HG03460 (cell line): ENCODE results near the gene SPDYE16.
"Not testable (repeated sequence)": the region's sequence is repeated elsewhere in the genome, so short reads cannot be mapped to it uniquely, and the experiment has no call there.

Source experiments
- ATAC-seq: cut with Tn5 transposase; IDR thresholded peaks from one replicate; pipeline ENCODE4 v1.9.1; 2021; ENCODE audit not compliant: unreplicated experiment

SPDYE16 gene

DNA sequence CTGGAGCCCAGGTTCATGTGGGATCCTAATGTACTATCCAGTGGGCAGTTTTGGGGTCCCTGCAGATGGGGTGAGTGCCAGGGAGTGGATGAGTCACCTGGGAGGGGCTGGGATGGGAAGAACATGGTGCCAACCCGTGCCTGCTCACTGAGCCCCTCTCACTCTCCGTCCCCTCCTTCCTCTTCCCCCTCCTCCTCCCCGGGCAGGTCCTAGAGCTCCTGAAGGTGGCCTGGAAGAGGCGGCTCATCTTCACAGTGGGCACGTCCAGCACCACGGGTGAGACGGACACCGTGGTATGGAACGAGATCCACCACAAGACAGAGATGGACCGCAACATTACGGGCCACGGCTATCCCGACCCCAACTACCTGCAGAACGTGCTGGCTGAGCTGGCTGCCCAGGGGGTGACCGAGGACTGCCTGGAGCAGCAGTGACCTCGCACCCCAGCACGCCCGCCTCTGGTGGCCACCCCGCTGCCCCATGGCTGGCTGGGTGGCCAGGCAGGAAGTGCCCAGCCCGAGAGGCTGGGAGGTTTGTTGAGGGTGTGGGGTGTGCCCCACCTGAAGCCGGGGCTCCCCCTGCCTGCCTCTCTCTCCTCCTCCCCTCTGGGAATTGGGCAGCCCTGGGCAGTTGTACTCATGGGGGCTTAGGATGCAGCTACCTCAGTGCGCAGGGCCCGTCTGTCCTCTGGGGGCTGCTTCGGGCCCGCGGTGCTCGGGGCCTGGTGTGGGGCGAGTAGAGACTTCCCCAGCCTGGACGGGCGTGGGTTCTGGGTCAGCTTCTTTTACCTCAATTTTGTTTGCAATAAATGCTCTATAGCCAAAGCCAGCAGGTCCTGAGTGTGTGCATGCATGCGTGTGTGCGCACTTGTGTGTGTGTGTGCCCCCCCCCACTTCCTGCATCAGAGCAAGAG lies 37.7 kb downstream of the SPDYE16 start:
- no peak for ATAC-seq

DNA sequence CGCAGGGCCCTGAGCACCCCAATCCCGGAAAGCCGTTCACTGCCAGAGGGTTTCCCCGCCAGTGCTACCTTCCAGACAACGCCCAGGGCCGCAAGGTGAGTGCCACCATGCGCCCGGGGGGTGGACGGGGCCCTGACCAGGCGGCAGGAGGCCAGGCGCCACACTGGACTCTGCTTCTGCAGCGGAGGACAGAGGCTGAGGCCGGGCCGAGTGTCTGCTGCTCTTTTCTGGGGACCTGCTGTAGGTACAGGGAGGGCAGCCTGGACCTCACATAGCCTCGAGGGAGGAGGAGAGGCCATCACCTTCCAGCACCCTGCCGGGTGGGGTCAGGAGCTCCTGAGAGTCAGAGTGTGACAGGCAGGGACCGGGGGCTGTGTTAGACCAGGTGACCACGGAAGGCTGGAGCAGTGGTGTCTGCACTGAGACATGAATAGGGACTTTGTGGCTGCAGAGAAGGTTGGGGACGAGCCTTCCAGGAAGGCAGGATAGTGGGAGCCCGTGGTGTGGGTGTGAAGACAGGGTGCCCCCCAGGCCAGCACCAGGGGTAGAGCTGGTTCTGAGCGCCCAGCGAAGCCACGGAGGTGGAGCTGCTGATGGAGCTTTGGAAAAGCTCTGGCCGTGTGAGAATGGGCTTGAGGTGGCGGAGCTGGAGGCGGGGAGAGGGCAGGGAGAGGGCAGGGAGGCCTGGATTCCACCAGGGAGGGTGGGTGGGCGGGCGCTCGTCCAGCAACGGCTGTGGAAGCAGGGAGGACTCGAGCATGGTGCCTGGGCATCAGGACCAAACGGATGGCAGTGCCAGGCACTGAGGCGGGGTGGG lies 38.5 kb downstream of the SPDYE16 start:
- not testable (repeated sequence) for ATAC-seq

DNA sequence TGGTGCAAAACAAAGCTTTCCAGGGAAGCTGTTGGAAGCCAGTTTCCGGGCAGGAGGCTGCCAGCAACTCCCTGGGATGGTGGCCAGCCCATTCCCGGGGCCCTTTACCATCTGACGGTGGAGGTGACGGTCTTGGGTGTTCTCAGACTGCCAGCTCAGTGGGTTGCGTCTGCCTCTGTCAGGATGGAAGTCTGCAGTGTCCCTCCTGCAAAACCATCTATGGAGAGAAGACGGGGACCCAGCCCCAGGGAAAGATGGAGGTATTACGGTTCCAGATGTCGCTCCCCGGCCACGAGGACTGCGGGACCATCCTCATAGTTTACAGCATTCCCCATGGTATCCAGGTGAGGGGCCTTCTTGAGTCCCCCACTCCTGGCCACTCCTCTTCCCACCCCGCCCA lies 39.9 kb downstream of the SPDYE16 start:
- ATAC-seq, result not testable (repeated sequence)

DNA sequence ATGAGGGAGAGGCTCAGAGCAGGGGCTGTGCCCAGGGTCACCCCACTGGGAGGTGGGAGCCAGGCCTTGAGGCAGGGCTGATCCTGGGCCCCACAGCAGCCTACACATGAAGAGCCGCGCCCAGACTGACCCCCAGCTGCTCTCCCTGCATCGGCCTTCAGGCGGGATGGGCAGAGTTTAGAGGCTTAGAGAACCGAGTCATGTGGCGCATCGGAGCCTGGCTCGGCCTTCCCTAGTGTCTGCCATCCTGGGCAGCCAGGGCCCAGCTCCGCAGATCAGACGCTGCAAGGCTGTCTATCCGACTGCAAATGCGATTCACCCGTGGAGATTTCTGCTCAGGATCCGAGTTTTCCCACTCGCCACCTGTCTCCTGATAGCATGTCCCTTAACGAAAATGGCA lies 40.3 kb downstream of the SPDYE16 start:
- ATAC-seq, result not testable (repeated sequence)

DNA sequence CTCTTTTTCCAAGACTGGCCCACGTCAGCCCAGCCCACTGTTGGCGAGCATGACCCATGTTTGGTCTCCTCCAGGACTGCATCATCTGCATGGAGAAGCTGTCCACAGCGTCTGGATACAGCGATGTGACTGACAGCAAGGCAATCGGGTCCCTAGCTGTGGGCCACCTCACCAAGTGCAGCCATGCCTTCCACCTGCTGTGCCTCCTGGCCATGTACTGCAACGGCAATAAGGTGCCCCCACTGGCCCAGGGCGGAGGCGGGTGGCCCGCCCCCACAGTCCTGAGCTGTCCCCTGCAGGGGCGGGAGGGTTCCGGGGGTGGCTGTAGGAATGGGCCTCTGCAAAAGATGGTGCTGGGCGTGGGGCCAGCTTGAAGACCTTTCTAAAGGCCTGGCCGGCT lies 40.9 kb downstream of the SPDYE16 start:
- ATAC-seq, result not testable (repeated sequence)

DNA sequence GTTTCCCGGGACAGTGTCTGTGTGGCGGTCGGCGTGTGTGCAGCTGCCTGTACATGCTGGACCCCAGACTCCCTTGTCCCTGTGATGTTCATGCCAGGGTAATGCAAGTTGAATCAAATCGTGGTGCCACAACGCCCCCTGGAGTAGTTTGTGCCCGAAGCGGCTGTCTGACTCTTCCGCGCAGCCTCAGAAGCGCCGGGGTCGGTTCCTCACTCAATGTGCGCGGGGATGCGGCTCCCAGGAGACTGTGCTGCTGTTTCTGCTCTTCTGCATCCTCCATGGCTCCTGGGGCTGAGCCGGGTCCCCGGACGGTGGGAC lies 43.2 kb downstream of the SPDYE16 start:
- ATAC-seq, result not testable (repeated sequence)

DNA sequence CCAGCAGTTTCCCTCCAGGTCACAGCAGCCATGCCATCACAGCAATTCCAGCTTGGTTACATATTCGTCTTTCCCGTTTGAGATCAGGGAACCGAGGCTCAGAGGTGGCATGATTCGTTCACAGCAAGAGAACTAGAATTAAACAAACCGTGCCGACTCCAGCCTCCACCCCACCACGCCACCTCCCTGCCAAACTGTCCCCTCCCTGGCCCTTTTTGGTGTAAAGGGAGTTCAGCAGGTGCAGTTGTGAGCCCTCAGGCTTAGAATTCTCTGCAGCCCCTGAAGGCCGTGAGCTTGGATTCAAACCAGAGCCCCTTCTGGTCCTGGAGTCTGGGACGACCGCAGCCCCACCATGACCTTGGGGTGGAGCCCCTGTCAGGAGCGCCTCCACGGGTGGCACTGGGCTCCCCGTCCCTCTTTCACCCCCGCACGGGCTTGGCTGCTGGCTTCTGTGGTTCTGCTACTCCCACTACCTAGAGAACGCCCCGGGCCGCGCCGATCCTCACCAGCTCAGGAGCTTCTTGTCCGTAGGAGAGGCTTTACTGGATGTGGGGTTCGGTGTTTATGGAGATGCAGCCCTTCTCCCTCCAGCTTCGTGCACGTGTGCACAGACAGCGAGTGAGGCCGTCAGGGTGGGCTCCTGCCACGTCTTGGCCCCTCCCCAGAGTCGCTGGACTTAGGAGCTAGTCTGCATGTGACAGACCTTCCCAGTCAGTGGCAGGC lies 43.7 kb downstream of the SPDYE16 start:
- ATAC-seq, result not testable (repeated sequence)

GRCh38 chr7:76498583-76499200 lies 44.4 kb downstream of the SPDYE16 start:
- ATAC-seq, result not testable (repeated sequence)

- ATAC-seq, result not testable (repeated sequence)
These were observed 45.0 kb downstream of the SPDYE16 start for GRCh38 chr7:76497918-76498582.

DNA sequence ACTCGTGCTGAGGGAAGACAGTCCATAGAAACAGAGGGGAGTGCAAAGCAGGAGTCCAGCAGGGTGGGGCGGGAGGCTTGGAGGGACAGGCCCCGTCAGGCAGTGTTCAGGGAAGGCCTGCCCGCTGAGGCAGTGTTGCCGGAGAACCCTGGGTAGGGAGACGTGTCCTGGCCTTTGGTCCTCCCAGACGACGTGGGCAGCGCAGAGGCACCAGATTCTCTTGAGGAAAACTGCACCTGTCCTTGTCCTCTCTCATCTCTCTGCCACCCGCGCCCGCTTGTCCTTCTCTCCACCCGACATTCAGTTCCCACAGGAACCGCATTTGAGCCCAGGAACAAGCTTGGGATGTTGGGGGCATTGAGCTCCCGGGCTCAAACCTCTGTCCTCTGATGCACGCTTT lies 47.4 kb downstream of the SPDYE16 start:
- ATAC-seq, result not testable (repeated sequence)

DNA sequence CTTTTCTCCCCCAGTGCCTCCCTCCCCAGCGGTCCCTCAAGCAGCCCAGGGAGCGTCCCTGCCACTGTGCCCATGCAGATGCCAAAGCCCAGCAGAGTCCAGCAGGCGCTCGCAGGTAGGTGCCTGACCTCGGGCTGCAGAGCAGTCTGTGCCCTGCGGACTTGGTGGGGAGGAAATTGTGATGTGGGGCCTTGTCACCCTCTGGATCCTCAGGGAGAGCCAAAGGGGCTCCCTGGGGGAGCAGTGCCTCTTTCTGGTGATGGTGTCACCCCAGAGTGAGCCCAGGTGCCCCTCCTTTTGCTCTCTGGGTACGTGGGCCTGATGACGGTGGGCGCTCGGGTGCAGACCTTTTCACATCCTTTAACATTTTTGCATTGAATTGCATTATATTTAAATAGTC lies 51.0 kb downstream of the SPDYE16 start:
- ATAC-seq, result not testable (repeated sequence)

GRCh38 chr7:76487969-76488368 lies 55.1 kb downstream of the SPDYE16 start:
- ATAC-seq, result not testable (repeated sequence)

GRCh38 chr7:76486618-76487017 lies 56.5 kb downstream of the SPDYE16 start:
- peak; percentile 99 for ATAC-seq

DNA sequence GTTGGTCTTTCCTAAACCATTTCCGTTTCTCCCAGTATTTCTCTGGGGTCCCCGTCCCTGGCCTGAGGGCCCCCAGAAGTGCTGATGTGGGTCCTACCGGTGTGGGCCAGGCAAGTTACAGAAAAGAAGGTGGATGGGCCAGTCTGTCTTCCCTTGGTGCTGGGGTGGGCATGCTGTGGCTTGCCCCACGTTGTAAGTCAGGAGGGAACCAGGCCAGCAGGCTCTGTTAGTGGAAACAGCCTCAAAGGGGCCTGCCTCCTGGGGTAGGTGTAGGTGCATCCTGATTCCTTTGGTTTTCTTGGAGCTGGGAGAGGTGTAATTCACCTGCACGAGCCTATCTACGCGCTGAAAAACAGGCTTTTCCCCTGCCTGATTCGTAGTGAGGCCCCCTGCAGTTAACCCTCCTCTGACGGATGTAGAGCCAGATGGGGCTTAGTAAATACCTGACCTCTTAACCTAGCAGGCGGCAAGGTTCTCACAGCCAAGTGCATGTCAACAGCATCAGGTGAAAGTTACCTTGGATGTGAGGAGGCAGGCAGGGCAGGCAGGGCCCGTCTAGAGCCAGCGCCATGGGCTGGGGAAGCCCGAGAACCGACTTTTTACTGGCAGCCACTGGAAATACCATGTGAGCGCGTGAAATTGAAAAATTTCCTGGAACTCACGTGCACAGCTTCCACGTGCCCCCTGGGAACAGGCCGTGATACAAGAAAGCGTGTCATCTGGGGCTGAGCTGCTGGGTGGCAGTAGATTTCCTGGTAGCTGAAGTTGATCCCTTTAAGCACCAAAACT lies 57.1 kb downstream of the SPDYE16 start:
- peak; percentile 12 for ATAC-seq

DNA sequence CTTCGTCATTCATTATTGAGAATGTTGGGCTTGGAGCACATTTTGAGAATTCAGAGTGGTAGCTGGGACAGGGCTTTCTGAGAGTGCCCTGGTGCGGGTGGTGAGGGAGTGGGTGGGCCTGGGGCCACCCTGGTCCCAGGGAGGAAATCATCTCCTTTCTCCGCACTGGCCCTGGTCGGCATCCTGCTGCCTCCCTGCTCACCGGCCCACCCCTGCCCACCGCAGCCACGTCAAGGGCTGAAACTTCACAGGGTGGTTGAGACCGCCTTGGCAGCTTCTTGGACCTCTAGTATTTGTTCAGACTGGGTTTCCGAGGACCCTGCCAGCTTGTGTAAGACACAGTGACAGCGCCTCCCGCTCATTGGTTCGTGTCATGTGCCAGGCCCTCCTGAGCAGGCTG lies 58.6 kb downstream of the SPDYE16 start:
- ATAC-seq, result not testable (repeated sequence)

- not testable (repeated sequence) for ATAC-seq
These were observed 60.0 kb downstream of the SPDYE16 start for GRCh38 chr7:76483081-76483480.

DNA sequence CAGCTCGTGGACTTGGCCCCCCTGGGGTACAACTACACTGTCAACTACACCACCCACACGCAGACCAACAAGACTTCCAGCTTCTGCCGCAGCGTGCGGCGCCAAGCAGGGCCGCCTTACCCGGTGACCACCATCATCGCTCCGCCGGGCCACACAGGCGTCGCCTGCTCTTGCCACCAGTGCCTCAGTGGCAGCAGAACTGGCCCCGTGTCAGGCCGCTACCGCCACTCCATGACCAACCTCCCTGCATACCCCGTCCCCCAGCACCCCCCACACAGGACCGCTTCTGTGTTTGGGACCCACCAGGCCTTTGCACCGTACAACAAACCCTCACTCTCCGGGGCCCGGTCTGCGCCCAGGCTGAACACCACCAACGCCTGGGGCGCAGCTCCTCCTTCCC lies 60.4 kb downstream of the SPDYE16 start:
- ATAC-seq, result not testable (repeated sequence)
